HEK293 (cell line): ENCODE data around the gene GBGT1.

Experiments used
- CTCF ChIA-PET: fragments of 350-600 bp; formaldehyde crosslinking; extraction: SDS; loops from one replicate; lab custom pipeline; 2021; ENCODE audit warnings: antibody characterized with exemption; lab: Yijun Ruan, JAX
- POLR2A ChIA-PET: fragments of 300-600 bp; formaldehyde crosslinking; extraction: SDS; loops from one replicate; lab custom pipeline; 2020; ENCODE audit warnings: antibody characterized with exemption, inconsistent platforms; lab: Yijun Ruan, JAX
- H3K27ac ChIP-seq: fragments of 200-500 bp; sonication (Bioruptor generic); 2 replicates; pipeline ENCODE4 v1.5.1; 2014; ENCODE audit warnings: low read depth, low read length, control low read depth, inconsistent platforms; ENCODE audit errors: extremely low read depth
- H3K36me3 ChIP-seq, 2 experiments: fragments of 200-500 bp in 1 of 2; sonication (Bioruptor generic) in 1 of 2; 1 replicate in 1 of 2; 2 replicates in 1 of 2; pipeline ENCODE4 v1.5.1; 2014 to 2017; ENCODE audit warnings: inconsistent platforms in 2 of 2, low read length in 2 of 2; ENCODE audit not compliant: control insufficient read depth in 2 of 2, insufficient read depth in 1 of 2
- H3K4me1 ChIP-seq: fragments of 200-500 bp; sonication (Bioruptor generic); 2 replicates; pipeline ENCODE4 v1.5.1; 2014; ENCODE audit warnings: mild to moderate bottlenecking, low read length, inconsistent platforms; ENCODE audit not compliant: control insufficient read depth, insufficient read depth
- H3K4me3 ChIP-seq: 2 replicates; pipeline ENCODE4 v1.5.1; 2011; ENCODE audit warnings: low read depth, mild to moderate bottlenecking, control low read depth, low read length, moderate library complexity
- H3K9me3 ChIP-seq: fragments of 200-500 bp; sonication (Bioruptor generic); 2 replicates; pipeline ENCODE4 v1.5.1; 2014; ENCODE audit warnings: low read depth, low read length, inconsistent platforms; ENCODE audit not compliant: control insufficient read depth, insufficient read depth
- GFI1B ChIP-seq: fragments of 450-650 bp; formaldehyde crosslinking; IDR thresholded peaks from 2 replicates; pipeline ENCODE4 v1.5.1; 2016; ENCODE audit warnings: missing biosample characterization, missing genetic modification characterization
- GLIS1 ChIP-seq: fragments of 450-650 bp; formaldehyde crosslinking; IDR thresholded peaks from 2 replicates; pipeline ENCODE4 v1.5.1; 2016; ENCODE audit warnings: missing biosample characterization, missing genetic modification characterization
- KLF7 ChIP-seq: fragments of 450-650 bp; formaldehyde crosslinking; IDR thresholded peaks from 2 replicates; pipeline ENCODE4 v1.5.1; 2016; ENCODE audit warnings: missing biosample characterization, missing genetic modification characterization, borderline replicate concordance
- ZFP3 ChIP-seq: fragments of 450-650 bp; formaldehyde crosslinking; IDR thresholded peaks from 2 replicates; pipeline ENCODE4 v1.5.1; 2016; ENCODE audit warnings: low read depth, missing biosample characterization, missing genetic modification characterization
- ZNF114 ChIP-seq: fragments of 450-650 bp; formaldehyde crosslinking; IDR thresholded peaks from 2 replicates; pipeline ENCODE4 v1.5.0; 2017; ENCODE audit warnings: missing biosample characterization, missing genetic modification characterization
- ZNF146 ChIP-seq: fragments of 450-650 bp; formaldehyde crosslinking; IDR thresholded peaks from 2 replicates; pipeline ENCODE4 v1.5.1; 2016; ENCODE audit warnings: missing biosample characterization, missing genetic modification characterization
- ZNF157 ChIP-seq: fragments of 450-650 bp; formaldehyde crosslinking; IDR thresholded peaks from 2 replicates; pipeline ENCODE4 v1.5.1; 2016; ENCODE audit warnings: missing biosample characterization, missing genetic modification characterization
- ZNF175 ChIP-seq: fragments of 450-650 bp; formaldehyde crosslinking; IDR thresholded peaks from 2 replicates; pipeline ENCODE4 v1.5.1; 2016; ENCODE audit warnings: missing biosample characterization, missing genetic modification characterization
- ZNF24 ChIP-seq: fragments of 450-650 bp; formaldehyde crosslinking; IDR thresholded peaks from 2 replicates; pipeline ENCODE4 v1.5.1; 2016; ENCODE audit warnings: missing biosample characterization, missing genetic modification characterization
- ZNF391 ChIP-seq: fragments of 450-650 bp; formaldehyde crosslinking; IDR thresholded peaks from 2 replicates; pipeline ENCODE4 v1.5.1; 2016; ENCODE audit warnings: low read depth, missing biosample characterization, missing genetic modification characterization, borderline replicate concordance
- ZNF623 ChIP-seq: fragments of 450-650 bp; formaldehyde crosslinking; IDR thresholded peaks from 2 replicates; pipeline ENCODE4 v1.5.1; 2016; ENCODE audit warnings: missing biosample characterization, missing genetic modification characterization
- ZNF76 ChIP-seq: fragments of 450-650 bp; formaldehyde crosslinking; IDR thresholded peaks from 2 replicates; pipeline ENCODE4; 2016; ENCODE audit warnings: low read depth, missing biosample characterization, missing genetic modification characterization, borderline replicate concordance
- TF ChIP-seq, protein P1 (sequence below): fragments of 450-650 bp; IDR thresholded peaks from 2 replicates; pipeline ENCODE4 v1.5.1; 2018; ENCODE audit warnings: missing biosample characterization, mild to moderate bottlenecking, missing genetic modification characterization
- TF ChIP-seq, protein P2 (sequence below): fragments of 450-650 bp; formaldehyde crosslinking; IDR thresholded peaks from 2 replicates; pipeline ENCODE4 v1.5.1; 2016; ENCODE audit warnings: missing biosample characterization, missing genetic modification characterization
- TF ChIP-seq, protein P3 (sequence below): fragments of 450-650 bp; formaldehyde crosslinking; IDR thresholded peaks from 2 replicates; pipeline ENCODE4 v1.5.1; 2017; ENCODE audit warnings: missing biosample characterization, missing genetic modification characterization
- TF ChIP-seq, protein P4 (sequence below): fragments of 450-650 bp; formaldehyde crosslinking; IDR thresholded peaks from 2 replicates; pipeline ENCODE4 v1.5.1; 2016; ENCODE audit warnings: missing biosample characterization, missing genetic modification characterization, borderline replicate concordance

Gene GBGT1

DNA sequence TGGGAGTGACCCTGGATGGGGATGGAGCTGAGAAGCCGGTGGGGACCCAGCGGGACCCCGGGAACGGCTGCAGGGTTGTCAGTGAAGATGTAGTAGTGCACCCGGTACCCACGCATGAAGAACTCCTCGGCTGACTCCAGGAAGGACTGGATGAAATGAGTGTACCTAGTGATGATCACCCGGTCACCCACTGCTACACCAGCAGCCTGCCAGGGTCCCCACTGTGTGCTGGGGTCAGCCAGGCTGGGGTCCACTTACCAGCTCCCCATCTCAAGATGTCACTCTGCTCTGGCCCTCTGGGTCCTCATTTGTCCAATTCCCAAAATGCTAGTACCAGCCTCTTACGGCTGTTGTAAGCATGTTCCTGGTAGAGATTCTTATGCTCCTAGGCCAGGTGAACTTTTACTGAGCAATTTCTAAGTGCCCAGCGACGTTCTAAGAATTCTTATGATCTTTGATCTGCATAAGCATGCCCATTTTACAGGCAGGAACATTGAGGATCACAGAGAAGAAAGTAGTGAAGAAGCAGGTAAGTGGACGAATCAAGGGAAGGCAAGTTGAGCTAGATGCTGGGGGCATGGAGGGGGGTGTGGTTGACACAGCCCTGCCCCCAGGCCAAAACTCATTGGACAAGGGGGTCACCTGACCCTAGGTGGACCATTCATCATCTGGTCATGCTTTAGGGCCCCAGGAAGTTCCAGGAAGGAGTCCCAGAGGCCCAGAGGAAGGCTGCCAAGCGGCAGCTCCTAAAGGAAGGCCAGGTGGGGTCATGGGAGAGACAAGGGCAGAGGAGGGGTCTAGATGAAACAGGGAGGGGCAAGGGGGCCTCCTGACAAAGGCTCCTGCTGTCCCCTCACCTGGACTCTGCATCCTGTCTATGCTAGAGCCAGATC lies 9.4 kb downstream of the GBGT1 start:
- POLR2A ChIA-PET, result no interaction called here
- H3K4me3 ChIP-seq, result no peak overlapping the region

More for the DNA sequence above, 9.4 kb downstream of the GBGT1 start:
- CTCF ChIA-PET, result interaction anchor here (0.6 to 5.9 kb wide), 4 partner anchors 10 to 841 kb away, joined by 3 to 42 read pairs (median 6); no protein-coding TSS in a partner anchor
- no peak overlapping the region for H3K27ac ChIP-seq
- TF ChIP-seq, protein P1, sequence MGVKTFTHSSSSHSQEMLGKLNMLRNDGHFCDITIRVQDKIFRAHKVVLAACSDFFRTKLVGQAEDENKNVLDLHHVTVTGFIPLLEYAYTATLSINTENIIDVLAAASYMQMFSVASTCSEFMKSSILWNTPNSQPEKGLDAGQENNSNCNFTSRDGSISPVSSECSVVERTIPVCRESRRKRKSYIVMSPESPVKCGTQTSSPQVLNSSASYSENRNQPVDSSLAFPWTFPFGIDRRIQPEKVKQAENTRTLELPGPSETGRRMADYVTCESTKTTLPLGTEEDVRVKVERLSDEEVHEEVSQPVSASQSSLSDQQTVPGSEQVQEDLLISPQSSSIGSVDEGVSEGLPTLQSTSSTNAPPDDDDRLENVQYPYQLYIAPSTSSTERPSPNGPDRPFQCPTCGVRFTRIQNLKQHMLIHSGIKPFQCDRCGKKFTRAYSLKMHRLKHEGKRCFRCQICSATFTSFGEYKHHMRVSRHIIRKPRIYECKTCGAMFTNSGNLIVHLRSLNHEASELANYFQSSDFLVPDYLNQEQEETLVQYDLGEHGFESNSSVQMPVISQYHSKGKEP (tag by site-specific recombination), result no peak
- TF ChIP-seq GFI1B (tag by site-specific recombination), result no peak
- TF ChIP-seq KLF7 (tag by site-specific recombination), result no peak
- no peak for TF ChIP-seq ZNF146 (tag by site-specific recombination)
- no peak for TF ChIP-seq ZFP3 (tag by site-specific recombination)
- no peak for TF ChIP-seq ZNF623 (tag by site-specific recombination)
- no peak for TF ChIP-seq ZNF24 (tag by site-specific recombination)
- TF ChIP-seq GLIS1, result no peak
- TF ChIP-seq, protein P2, sequence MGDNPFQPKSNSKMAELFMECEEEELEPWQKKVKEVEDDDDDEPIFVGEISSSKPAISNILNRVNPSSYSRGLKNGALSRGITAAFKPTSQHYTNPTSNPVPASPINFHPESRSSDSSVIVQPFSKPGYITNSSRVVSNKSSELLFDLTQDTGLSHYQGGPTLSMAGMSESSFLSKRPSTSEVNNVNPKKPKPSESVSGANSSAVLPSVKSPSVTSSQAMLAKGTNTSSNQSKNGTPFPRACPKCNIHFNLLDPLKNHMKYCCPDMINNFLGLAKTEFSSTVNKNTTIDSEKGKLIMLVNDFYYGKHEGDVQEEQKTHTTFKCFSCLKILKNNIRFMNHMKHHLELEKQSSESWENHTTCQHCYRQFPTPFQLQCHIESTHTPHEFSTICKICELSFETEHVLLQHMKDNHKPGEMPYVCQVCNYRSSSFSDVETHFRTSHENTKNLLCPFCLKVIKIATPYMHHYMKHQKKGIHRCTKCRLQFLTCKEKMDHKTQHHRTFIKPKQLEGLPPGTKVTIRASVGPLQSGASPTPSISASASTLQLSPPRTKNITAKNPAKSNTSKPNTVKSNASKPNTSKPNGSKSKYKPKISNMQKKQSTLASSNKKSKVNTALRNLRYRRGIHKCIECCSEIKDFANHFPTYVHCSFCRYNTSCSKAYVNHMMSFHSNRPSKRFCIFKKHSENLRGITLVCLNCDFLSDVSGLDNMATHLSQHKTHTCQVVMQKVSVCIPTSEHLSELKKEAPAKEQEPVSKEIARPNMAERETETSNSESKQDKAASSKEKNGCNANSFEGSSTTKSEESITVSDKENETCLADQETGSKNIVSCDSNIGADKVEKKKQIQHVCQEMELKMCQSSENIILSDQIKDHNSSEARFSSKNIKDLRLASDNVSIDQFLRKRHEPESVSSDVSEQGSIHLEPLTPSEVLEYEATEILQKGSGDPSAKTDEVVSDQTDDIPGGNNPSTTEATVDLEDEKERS (tag by site-specific recombination), result no peak
- no peak for TF ChIP-seq ZNF391 (tag by site-specific recombination)
- no peak for TF ChIP-seq ZNF175 (tag by site-specific recombination)
- TF ChIP-seq, protein P3, sequence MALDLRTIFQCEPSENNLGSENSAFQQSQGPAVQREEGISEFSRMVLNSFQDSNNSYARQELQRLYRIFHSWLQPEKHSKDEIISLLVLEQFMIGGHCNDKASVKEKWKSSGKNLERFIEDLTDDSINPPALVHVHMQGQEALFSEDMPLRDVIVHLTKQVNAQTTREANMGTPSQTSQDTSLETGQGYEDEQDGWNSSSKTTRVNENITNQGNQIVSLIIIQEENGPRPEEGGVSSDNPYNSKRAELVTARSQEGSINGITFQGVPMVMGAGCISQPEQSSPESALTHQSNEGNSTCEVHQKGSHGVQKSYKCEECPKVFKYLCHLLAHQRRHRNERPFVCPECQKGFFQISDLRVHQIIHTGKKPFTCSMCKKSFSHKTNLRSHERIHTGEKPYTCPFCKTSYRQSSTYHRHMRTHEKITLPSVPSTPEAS (tag by site-specific recombination), result no peak
- no peak for TF ChIP-seq ZNF157
- TF ChIP-seq ZNF114 (tag by site-specific recombination), result no peak
- TF ChIP-seq, protein P4, sequence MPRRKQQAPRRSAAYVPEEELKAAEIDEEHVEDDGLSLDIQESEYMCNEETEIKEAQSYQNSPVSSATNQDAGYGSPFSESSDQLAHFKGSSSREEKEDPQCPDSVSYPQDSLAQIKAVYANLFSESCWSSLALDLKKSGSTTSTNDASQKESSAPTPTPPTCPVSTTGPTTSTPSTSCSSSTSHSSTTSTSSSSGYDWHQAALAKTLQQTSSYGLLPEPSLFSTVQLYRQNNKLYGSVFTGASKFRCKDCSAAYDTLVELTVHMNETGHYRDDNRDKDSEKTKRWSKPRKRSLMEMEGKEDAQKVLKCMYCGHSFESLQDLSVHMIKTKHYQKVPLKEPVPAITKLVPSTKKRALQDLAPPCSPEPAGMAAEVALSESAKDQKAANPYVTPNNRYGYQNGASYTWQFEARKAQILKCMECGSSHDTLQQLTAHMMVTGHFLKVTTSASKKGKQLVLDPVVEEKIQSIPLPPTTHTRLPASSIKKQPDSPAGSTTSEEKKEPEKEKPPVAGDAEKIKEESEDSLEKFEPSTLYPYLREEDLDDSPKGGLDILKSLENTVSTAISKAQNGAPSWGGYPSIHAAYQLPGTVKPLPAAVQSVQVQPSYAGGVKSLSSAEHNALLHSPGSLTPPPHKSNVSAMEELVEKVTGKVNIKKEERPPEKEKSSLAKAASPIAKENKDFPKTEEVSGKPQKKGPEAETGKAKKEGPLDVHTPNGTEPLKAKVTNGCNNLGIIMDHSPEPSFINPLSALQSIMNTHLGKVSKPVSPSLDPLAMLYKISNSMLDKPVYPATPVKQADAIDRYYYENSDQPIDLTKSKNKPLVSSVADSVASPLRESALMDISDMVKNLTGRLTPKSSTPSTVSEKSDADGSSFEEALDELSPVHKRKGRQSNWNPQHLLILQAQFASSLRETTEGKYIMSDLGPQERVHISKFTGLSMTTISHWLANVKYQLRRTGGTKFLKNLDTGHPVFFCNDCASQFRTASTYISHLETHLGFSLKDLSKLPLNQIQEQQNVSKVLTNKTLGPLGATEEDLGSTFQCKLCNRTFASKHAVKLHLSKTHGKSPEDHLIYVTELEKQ, result no peak
- no peak for TF ChIP-seq ZNF76
- H3K9me3 ChIP-seq, result no peaks in the 10 kb centered on the region
- no peaks in the 10 kb centered on the region for H3K36me3 ChIP-seq
- no peaks in the 10 kb centered on the region for H3K4me1 ChIP-seq
